OCI-LY3 (cell line): Measurements from ENCODE around the gene DNAI7.
A peak's percentile ranks its signal among the peaks of the same experiment; 100 is the strongest.

Experiments used
- H2AFZ ChIP-seq: fragments of 200-600, 300-600 bp; shearing (Covaris generic); 2 replicates; pipeline ENCODE4 v1.6.0; 2014; ENCODE audit warnings: antibody characterized with exemption, low read depth, low read length
- H3K27ac ChIP-seq: fragments of 200-600, 300-600 bp; sonication (generic); 2 replicates; pipeline ENCODE4 v1.5.1; 2014; ENCODE audit warnings: mild to moderate bottlenecking, low read length, moderate library complexity, mixed read lengths
- H3K27me3 ChIP-seq: fragments of 200-600, 300-600 bp; sonication (generic); 2 replicates; pipeline ENCODE4 v1.6.1; 2014; ENCODE audit warnings: low read depth, low read length, mixed read lengths
- H3K36me3 ChIP-seq: fragments of 200-600, 300-600 bp; sonication (generic); replicated peaks from 2 replicates; pipeline ENCODE3; 2014; ENCODE audit warnings: low read depth, low read length, mixed read lengths
- H3K4me1 ChIP-seq: fragments of 300-600, 200-600 bp; sonication (generic); 2 replicates; pipeline ENCODE4 v1.6.1; 2014; ENCODE audit warnings: low read length, mixed read lengths
- H3K4me2 ChIP-seq: fragments of 200-600, 300-600 bp; sonication (generic); 2 replicates; pipeline ENCODE4 v1.6.1; 2014; ENCODE audit warnings: low read length, mixed read lengths
- H3K4me3 ChIP-seq: fragments of 300-600, 200-600 bp; sonication (generic); 2 replicates; pipeline ENCODE4 v1.5.1; 2014; ENCODE audit warnings: antibody characterized with exemption, mild to moderate bottlenecking, low read length, moderate library complexity
- H3K79me2 ChIP-seq: fragments of 300-600, 200-600 bp; shearing (Covaris generic); 2 replicates; pipeline ENCODE4 v1.6.1; 2014; ENCODE audit warnings: mild to moderate bottlenecking, low read length, mixed read lengths
- H3K9ac ChIP-seq: fragments of 300-600, 200-600 bp; shearing (Covaris generic); 2 replicates; pipeline ENCODE4 v1.6.0; 2014; ENCODE audit warnings: mild to moderate bottlenecking, low read length, moderate library complexity
- H3K9me3 ChIP-seq: fragments of 200-600, 300-600 bp; shearing (Covaris generic); 2 replicates; pipeline ENCODE4 v1.6.1; 2014; ENCODE audit warnings: low read length, mixed read lengths; ENCODE audit not compliant: insufficient read depth
- H4K20me1 ChIP-seq: fragments of 200-600, 300-600 bp; sonication (generic); 2 replicates; pipeline ENCODE4 v1.6.1; 2016; ENCODE audit warnings: low read length, mixed read lengths; ENCODE audit not compliant: insufficient read depth
- EZH2phosphoT487 ChIP-seq: fragments of 200-600 bp; shearing (Covaris generic); IDR thresholded peaks from 2 replicates; pipeline ENCODE4 v1.6.1; 2018; ENCODE audit warnings: antibody characterized with exemption, mixed run types, low read depth
- TF ChIP-seq, protein P1 (sequence below): fragments of 200-600, 300-600 bp; sonication (generic); IDR thresholded peaks from 2 replicates; pipeline ENCODE4 v1.5.1; 2014; ENCODE audit warnings: antibody characterized with exemption, low read length, low read depth

The DNAI7 gene

DNA sequence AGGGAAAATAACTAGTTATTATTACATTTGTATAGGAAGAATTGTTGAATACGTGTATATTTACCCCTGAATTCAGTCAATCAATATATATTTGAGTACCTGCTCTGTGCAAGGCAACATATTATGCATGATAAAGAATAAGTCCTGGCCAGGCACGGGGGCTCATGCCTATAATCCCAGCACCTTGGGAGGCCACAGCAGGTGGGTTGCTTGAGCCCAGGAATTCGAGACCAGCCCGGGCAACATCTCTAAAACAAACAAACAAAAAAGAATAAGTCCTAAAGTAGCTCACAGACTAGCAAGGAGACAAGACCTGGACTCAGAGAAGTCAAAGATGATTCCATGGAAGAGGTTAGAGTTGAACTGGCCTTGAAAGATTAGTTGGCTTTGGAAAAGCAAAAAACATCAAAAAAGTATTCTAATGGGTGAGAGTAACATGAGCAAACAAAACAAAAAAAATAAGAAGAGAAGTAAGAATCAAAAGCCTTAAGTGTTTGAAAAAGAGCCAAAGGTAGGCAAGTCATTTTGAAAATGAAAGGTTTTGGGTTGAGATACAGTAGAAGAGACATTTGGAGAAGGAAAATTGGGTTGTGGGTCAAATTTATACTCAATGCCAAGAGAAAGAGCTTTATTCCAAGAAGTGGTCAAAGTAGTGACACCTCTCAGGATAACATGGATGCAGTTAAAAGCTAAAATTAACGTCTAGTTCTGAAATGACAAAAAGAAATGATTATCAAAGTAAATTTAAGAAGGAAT, 130.9 kb downstream of the DNAI7 start:
- Histone ChIP-seq H3K27me3 (no peaks in the 10 kb centered on the region), H3K9me3 (no peaks in the 10 kb centered on the region), H3K36me3 (peaks cover 44% of the 10 kb centered on the region), H3K9ac (no peak overlapping the region), H3K4me3 (no peak overlapping the region), H2AFZ (no peak overlapping the region), H3K4me2 (peak overlapping the region; percentile 41), H3K27ac (no peak overlapping the region), H3K4me1 (peaks cover 51% of the 10 kb centered on the region), H3K79me2 (peaks cover 18% of the 10 kb centered on the region), H4K20me1 (peaks cover 20% of the 10 kb centered on the region; the same call in 1 of the 2 replicates)
- TF ChIP-seq, protein P1, sequence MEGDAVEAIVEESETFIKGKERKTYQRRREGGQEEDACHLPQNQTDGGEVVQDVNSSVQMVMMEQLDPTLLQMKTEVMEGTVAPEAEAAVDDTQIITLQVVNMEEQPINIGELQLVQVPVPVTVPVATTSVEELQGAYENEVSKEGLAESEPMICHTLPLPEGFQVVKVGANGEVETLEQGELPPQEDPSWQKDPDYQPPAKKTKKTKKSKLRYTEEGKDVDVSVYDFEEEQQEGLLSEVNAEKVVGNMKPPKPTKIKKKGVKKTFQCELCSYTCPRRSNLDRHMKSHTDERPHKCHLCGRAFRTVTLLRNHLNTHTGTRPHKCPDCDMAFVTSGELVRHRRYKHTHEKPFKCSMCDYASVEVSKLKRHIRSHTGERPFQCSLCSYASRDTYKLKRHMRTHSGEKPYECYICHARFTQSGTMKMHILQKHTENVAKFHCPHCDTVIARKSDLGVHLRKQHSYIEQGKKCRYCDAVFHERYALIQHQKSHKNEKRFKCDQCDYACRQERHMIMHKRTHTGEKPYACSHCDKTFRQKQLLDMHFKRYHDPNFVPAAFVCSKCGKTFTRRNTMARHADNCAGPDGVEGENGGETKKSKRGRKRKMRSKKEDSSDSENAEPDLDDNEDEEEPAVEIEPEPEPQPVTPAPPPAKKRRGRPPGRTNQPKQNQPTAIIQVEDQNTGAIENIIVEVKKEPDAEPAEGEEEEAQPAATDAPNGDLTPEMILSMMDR, result no peak
- TF ChIP-seq EZH2phosphoT487, result no peak

DNA sequence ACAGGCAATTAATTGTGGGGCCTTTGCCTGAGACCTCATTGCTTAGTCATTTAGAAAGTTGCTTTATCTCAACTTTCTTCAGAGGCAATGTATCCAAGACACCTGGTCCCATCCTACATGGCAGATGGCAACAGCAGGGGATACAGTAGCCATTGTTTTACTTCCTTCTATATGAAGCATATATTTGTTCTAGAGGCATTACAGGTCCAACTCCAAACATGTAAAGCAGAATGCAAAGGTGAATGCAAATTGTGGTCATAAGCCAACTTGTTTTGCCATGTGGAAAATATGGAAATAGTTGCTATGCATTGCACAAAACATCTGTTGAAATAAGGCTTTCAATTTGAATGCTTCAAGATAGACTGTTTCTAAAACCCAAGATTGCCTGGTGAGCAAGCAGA, 136.3 kb downstream of the DNAI7 start:
- peaks cover 66% of the 10 kb centered on the region for H3K79me2 ChIP-seq
- peaks cover 49% of the 10 kb centered on the region; the same call in 1 of the 2 replicates for H4K20me1 ChIP-seq
- H3K4me1 ChIP-seq, result peaks cover 86% of the 10 kb centered on the region
- H3K27ac ChIP-seq, result no peak overlapping the region
- TF ChIP-seq EZH2phosphoT487, result no peak
- TF ChIP-seq, protein P1, result no peak
- H3K9ac ChIP-seq, result no peak overlapping the region
- peaks cover 11% of the 10 kb centered on the region for H3K36me3 ChIP-seq
- no peaks in the 10 kb centered on the region for H3K9me3 ChIP-seq
- H3K4me2 ChIP-seq, result peak overlapping the region; percentile 40
- no peak overlapping the region for H2AFZ ChIP-seq
- no peak overlapping the region for H3K4me3 ChIP-seq
- no peaks in the 10 kb centered on the region for H3K27me3 ChIP-seq
